Hematopoietic multipotent progenitor cell (in vitro differentiated cells): Measurements from ENCODE around the gene MMS22L. TPM values are rescaled to one million over a fixed set of nuclear protein-coding genes. Genes with fewer than 3 reads are reported as not detected.

ENCODE experiments used
- DNase-seq, 3 donors: peaks; one replicate each; pipeline ENCODE4 v3.0.0-alpha.2; 2011 to 2015; ENCODE audit warnings: low read depth in 2 of 3, low spot score in 2 of 3
- total RNA-seq: library from RNA; depleted of rRNA; stranded (reverse); fragments of >200 nt; gene quantifications from one replicate; pipeline ENCODE4 v1.2.3, GENCODE V29; 2012

Gene MMS22L
- total RNA-seq, 1 donor = 12.4 TPM

DNA sequence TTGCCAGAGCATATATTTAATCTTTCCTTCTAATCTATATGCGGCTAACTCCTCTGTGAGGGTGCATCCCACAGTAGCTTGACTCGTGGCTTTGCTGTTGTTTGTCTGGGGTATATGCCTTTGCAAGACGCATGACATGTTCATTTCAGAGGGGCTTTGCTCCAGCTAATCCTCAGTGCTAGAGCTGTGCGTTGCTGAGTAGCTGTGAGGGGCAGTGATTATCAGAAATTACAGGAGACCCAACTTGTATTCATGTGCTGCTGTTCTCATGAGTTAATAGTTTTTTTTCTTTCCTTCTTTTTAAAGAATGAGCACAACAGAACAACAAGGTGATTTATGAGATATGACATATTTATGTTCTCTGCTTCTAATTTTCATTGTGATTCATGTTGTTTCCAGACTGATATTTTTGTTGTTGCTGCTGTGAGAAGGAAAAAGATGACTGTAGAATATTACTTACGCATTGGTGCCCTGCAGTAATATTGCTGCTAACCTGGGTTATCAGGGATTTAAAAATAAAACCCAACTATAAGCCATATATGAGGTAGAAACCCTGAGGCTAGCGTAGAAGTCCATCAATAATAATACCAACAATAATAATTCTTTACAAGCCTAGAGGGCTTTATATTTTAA, 190.2 kb downstream of the MMS22L start:
- DNase-seq = no peak
